Activated naive CD4-positive, alpha-beta T cell treated with anti-CD3 and anti-CD28 coated beads for 36 hours (primary cell): ENCODE measurements around the gene SLC39A9. TPM values are rescaled to one million over a fixed set of nuclear protein-coding genes. Genes with fewer than 3 reads are reported as not detected.
A peak's percentile ranks its signal among the peaks of the same experiment; 100 is the strongest.

Experiments
- CTCF ChIA-PET: fragments of 350-600 bp; sonication (Branson Sonifier 250); formaldehyde crosslinking; loops from one replicate; lab custom pipeline; 2021; ENCODE audit warnings: antibody characterized with exemption; lab: Charles Lee
- DNase-seq: peaks from one replicate; pipeline ENCODE4 v3.0.0-alpha.2; 2020
- H3K27ac Mint-ChIP-seq: one replicate; pipeline ENCODE4 v1.8.0; 2021; ENCODE audit warnings: mild to moderate bottlenecking, mixed read lengths
- H3K27me3 Mint-ChIP-seq: one replicate; pipeline ENCODE4 v1.8.0; 2021; ENCODE audit warnings: low read depth, mixed read lengths
- H3K36me3 Mint-ChIP-seq: one replicate; pipeline ENCODE4 v1.8.0; 2021; ENCODE audit warnings: low read depth, mixed read lengths
- H3K4me1 Mint-ChIP-seq: one replicate; pipeline ENCODE4 v1.8.0; 2021; ENCODE audit warnings: low read depth, mixed read lengths
- H3K4me3 Mint-ChIP-seq: one replicate; pipeline ENCODE4 v1.8.0; 2021; ENCODE audit warnings: mild to moderate bottlenecking, moderate library complexity, mixed read lengths
- H3K9me3 Mint-ChIP-seq: one replicate; pipeline ENCODE4 v1.8.0; 2021; ENCODE audit warnings: mixed read lengths
- intact Hi-C: fragments of 100-400 bp; cut with micrococcal nuclease; formaldehyde crosslinking; loops from one replicate; pipeline ENCODE4 v1.15.1; 2023
- total RNA-seq, 2 experiments: library from RNA; stranded (reverse); gene quantifications; one replicate each; pipeline ENCODE4 v1.2.3, GENCODE V29; 2021

The SLC39A9 gene
- total RNA-seq = 10 to 100 TPM; 53.4 to 54.5 TPM

GRCh38 chr14:69398053-69398817 lies at the start of gene SLC39A9, which contains the start of gene ERH:
TSS of gene SLC39A9 (plus strand) at chr14:69398692. CDS start at chr14:69399370, 678 bp downstream.
TSS of gene ERH (minus strand) at chr14:69398299. CDS start at chr14:69398233, 66 bp downstream.
- H3K27ac Mint-ChIP-seq = peak within 1 kb of the TSS; percentile 100
- H3K27me3 Mint-ChIP-seq = no peaks in the 10 kb centered on the region
- peak within 1 kb of the TSS; percentile 89 for H3K4me3 Mint-ChIP-seq
- peak; percentile 97 for DNase-seq
- H3K36me3 Mint-ChIP-seq = peaks cover 40% of the 10 kb centered on the region
- H3K4me1 Mint-ChIP-seq = peaks cover 66% of the 10 kb centered on the region
- intact Hi-C loops = loop anchor here (1.0 to 10.0 kb wide), 9 partner anchors 40 to 421 kb away; partner anchors contain the start of genes ACTN1, DCAF5, EXD2 and GALNT16
- CTCF ChIA-PET = interaction anchor here (0.7 to 3.7 kb wide), 3 partner anchors 62 to 1011 kb away, joined by 3 to 19 read pairs (median 4); no protein-coding TSS in a partner anchor
- no peaks in the 10 kb centered on the region for H3K9me3 Mint-ChIP-seq

- Mint-ChIP-seq H3K27me3 (no peaks in the 10 kb centered on the region), H3K9me3 (no peaks in the 10 kb centered on the region), H3K36me3 (no peaks in the 10 kb centered on the region), H3K4me3 (no peak overlapping the region), H3K4me1 (peaks cover 5% of the 10 kb centered on the region), H3K27ac (no peak overlapping the region)
- CTCF ChIA-PET = no interaction called here
- intact Hi-C loops = no loop called here
- DNase-seq = no peak
Observed at GRCh38 chr14:69349091-69349777, 49.3 kb upstream of the SLC39A9 start.

GRCh38 chr14:69350892-69351291 lies 47.6 kb upstream of the SLC39A9 start:
- intact Hi-C loops = no loop called here

GRCh38 chr14:69351385-69351784 lies 47.1 kb upstream of the SLC39A9 start:
- no peaks in the 10 kb centered on the region for H3K9me3 Mint-ChIP-seq
- CTCF ChIA-PET = interaction anchor here (0.6 to 2.7 kb wide), 3 partner anchors 50 to 109 kb away, joined by 3 to 7 read pairs (median 4); no protein-coding TSS in a partner anchor
- DNase-seq = no peak
- H3K4me3 Mint-ChIP-seq = no peak overlapping the region
- H3K27me3 Mint-ChIP-seq = no peaks in the 10 kb centered on the region
- peaks cover 16% of the 10 kb centered on the region for H3K4me1 Mint-ChIP-seq
- no peaks in the 10 kb centered on the region for H3K36me3 Mint-ChIP-seq
- intact Hi-C loops = no loop called here
- H3K27ac Mint-ChIP-seq = no peak overlapping the region

More at GRCh38 chr14:69350892-69351291, 47.6 kb upstream of the SLC39A9 start:
- no peak for DNase-seq
- Mint-ChIP-seq H3K4me3 (no peak overlapping the region), H3K9me3 (no peaks in the 10 kb centered on the region), H3K4me1 (peaks cover 16% of the 10 kb centered on the region), H3K27me3 (no peaks in the 10 kb centered on the region), H3K27ac (no peak overlapping the region), H3K36me3 (no peaks in the 10 kb centered on the region)
- CTCF ChIA-PET = interaction anchor here (0.6 to 2.7 kb wide), 3 partner anchors 51 to 109 kb away, joined by 3 to 7 read pairs (median 4); no protein-coding TSS in a partner anchor

GRCh38 chr14:69351911-69352310 lies 46.6 kb upstream of the SLC39A9 start:
- intact Hi-C loops = no loop called here
- no peak for DNase-seq
- H3K27me3 Mint-ChIP-seq = no peaks in the 10 kb centered on the region
- no peak overlapping the region for H3K4me3 Mint-ChIP-seq
- H3K36me3 Mint-ChIP-seq = no peaks in the 10 kb centered on the region
- CTCF ChIA-PET = interaction anchor here (1.4 to 2.7 kb wide), 2 partner anchors 108 to 109 kb away, joined by 4 to 7 read pairs; no protein-coding TSS in a partner anchor
- peaks cover 16% of the 10 kb centered on the region for H3K4me1 Mint-ChIP-seq
- H3K27ac Mint-ChIP-seq = no peak overlapping the region
- H3K9me3 Mint-ChIP-seq = no peaks in the 10 kb centered on the region

GRCh38 chr14:69353168-69353567 lies 45.3 kb upstream of the SLC39A9 start:
- Mint-ChIP-seq H3K36me3 (no peaks in the 10 kb centered on the region), H3K4me1 (peaks cover 21% of the 10 kb centered on the region), H3K27me3 (no peaks in the 10 kb centered on the region), H3K27ac (no peak overlapping the region), H3K9me3 (no peaks in the 10 kb centered on the region), H3K4me3 (no peak overlapping the region)
- DNase-seq = no peak
- CTCF ChIA-PET = no interaction called here
- intact Hi-C loops = no loop called here

GRCh38 chr14:69354383-69355153 lies 43.9 kb upstream of the SLC39A9 start:
- intact Hi-C loops = no loop called here
- Mint-ChIP-seq H3K4me1 (peaks cover 31% of the 10 kb centered on the region), H3K27me3 (no peaks in the 10 kb centered on the region), H3K4me3 (peak overlapping the region; percentile 54), H3K27ac (peak overlapping the region; percentile 63), H3K9me3 (no peaks in the 10 kb centered on the region), H3K36me3 (no peaks in the 10 kb centered on the region)
- peak; percentile 90 for DNase-seq
- CTCF ChIA-PET = interaction anchor here (0.9 to 1.0 kb wide), 2 partner anchors 8 to 112 kb away, joined by 3 read pairs; no protein-coding TSS in a partner anchor

GRCh38 chr14:69355154-69355597 lies 43.3 kb upstream of the SLC39A9 start:
- Mint-ChIP-seq H3K9me3 (no peaks in the 10 kb centered on the region), H3K4me3 (no peak overlapping the region), H3K36me3 (no peaks in the 10 kb centered on the region), H3K4me1 (peaks cover 31% of the 10 kb centered on the region), H3K27me3 (no peaks in the 10 kb centered on the region), H3K27ac (no peak overlapping the region)
- intact Hi-C loops = no loop called here
- CTCF ChIA-PET = interaction anchor here (0.9 to 1.0 kb wide), 2 partner anchors 8 to 112 kb away, joined by 3 read pairs; no protein-coding TSS in a partner anchor
- no peak for DNase-seq

- Mint-ChIP-seq H3K27ac (no peak overlapping the region), H3K4me3 (no peak overlapping the region), H3K27me3 (no peaks in the 10 kb centered on the region), H3K36me3 (no peaks in the 10 kb centered on the region), H3K4me1 (peaks cover 34% of the 10 kb centered on the region), H3K9me3 (no peaks in the 10 kb centered on the region)
- CTCF ChIA-PET = interaction anchor here (0.9 to 1.6 kb wide), 2 partner anchors 9 to 10 kb away, joined by 3 to 4 read pairs; no protein-coding TSS in a partner anchor
- intact Hi-C loops = no loop called here
- DNase-seq = no peak
Observed at GRCh38 chr14:69355607-69356281, 42.7 kb upstream of the SLC39A9 start.

- DNase-seq = no peak
- Mint-ChIP-seq H3K4me1 (peaks cover 34% of the 10 kb centered on the region), H3K27me3 (no peaks in the 10 kb centered on the region), H3K36me3 (no peaks in the 10 kb centered on the region), H3K27ac (no peak overlapping the region), H3K4me3 (no peak overlapping the region), H3K9me3 (no peaks in the 10 kb centered on the region)
- CTCF ChIA-PET = interaction anchor here (0.7 to 2.1 kb wide), 5 partner anchors 9 to 241 kb away, joined by 3 to 5 read pairs (median 4); no protein-coding TSS in a partner anchor
- intact Hi-C loops = no loop called here
Observed at GRCh38 chr14:69356903-69357543, 41.5 kb upstream of the SLC39A9 start.
